Measurements from ENCODE around the gene ZNF761.
"Not testable (repeated sequence)": the region's sequence is repeated elsewhere in the genome, so short reads cannot be mapped to it uniquely, and the experiment has no call there.

The ZNF761 gene

DNA sequence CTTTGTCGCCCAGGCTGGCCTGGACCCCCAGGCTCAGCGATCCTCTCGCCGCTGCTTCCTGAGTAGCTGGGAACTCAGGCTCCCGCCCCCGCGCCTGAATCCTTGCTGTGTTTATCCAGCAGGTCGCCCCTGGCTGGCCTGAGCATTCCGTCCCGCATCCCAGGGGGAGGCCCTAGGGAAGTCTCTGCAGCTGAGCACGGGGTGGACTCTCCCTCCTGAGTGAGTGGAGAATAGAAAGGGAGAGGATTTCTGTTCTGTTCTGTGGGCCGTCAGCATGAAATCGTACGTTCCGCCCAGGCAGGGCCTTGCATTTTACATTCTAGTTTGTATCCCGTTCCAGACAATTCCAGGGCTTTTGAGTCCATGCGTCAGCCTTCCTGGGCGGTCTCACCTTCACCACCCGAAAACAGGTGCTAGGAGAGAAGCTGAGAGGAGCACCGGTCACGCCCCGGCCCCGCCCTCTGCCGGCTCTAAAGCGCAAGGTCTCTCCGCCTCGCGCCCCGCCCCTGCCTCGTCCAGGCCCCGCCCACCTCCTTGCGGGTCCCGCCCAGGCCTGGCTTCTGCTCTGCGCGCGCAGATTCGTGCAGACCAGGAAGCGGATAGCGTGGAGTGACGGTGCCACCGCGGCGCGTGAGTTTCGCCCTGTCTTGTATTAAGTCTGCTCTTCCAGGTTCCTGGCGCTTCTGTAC, at the start of gene ZNF761:
Gene ZNF761 (plus strand): TSS at position 586 of the 689 bp plus-strand sequence. CDS start 15,285 bp downstream, outside the sequence.
- peak; percentile 97 to 98 for DNase-seq (ENCODE audit: low read depth in 2 of 2, low spot score in 1 of 2)

DNA sequence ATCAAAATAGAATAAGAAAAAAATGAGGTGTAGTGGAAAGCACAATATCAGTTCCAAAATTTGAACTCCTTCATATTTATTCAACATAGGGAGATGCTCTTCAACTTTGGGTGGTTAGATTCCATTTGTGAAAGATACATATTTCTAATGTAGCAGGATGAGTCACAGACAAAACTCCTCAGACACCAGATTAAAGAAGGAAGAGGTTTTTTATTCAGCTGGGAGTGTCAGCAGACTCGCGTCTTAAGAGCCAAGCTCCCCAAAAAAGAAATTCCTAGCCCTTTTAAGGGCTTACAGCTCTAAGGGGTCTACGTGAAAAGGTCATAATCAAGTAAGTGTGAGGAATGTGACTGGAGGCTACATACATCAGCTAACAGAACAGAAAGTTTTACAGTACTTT, 43.6 kb upstream of the ZNF761 start:
- no peak for DNase-seq (ENCODE audit: low read depth in 2 of 2, low spot score in 1 of 2)

DNA sequence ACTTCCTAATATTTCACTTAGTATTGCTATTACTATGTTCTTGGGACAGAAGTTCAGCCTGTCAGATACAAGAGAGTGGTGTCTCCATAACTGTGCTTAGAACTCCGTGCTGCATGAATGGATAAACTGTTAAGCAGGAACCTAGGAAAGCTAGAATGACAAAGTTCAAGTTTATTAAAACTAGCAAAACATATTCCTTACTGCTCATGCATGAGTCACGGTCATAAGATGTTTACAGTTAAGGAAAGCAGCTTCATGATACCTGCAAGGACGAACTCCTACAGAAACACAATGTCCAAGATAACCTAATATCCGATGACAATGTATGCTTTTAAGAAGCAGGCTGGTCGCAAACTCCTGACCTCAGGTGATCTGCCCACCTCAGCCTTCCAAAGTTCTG, 42.9 kb upstream of the ZNF761 start:
- no peak for DNase-seq (ENCODE audit: low read depth in 2 of 2, low spot score in 1 of 2)

DNA sequence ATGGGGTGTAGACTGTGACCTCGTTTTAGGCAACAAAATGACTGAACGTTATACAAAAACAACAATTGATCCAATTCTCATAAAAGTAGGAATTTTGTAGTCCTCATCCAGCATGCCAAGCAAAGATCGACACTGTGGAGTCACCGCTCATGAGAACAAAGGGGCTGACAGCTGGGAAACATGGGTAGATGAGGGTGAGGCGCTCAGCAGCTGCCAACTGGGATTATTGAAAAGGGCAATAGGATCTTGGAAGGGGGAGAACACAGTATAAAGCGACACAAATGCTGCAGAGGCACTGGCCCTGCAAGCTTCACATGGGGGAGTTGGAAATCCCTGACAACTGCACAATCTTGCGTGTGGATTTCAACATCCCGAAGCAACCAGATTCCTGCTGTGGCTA, 42.2 kb upstream of the ZNF761 start:
- no peak for DNase-seq (ENCODE audit: low read depth in 2 of 2, low spot score in 1 of 2)

DNA sequence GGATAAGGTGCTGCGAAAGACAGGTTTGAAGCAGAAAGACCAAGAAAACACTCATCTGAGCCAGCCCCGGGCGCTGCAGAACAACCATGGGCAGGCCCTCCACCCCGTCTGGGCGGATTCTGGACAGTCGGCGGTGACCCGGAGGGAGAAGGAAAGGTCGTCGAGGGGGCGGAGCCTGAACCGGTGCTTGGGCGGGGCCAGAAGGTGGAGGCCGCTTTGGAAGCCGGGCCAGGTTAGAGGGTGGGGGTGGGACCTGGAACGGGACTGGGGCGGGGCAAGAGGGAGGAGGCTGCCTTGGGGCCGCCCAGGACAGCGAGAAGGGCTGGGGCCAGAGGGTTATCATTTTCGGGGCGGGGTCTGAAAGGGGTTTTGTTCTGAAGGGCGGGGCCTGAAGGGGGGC, 41.8 kb upstream of the ZNF761 start:
- no peak for DNase-seq (ENCODE audit: low read depth in 2 of 2, low spot score in 1 of 2)

DNA sequence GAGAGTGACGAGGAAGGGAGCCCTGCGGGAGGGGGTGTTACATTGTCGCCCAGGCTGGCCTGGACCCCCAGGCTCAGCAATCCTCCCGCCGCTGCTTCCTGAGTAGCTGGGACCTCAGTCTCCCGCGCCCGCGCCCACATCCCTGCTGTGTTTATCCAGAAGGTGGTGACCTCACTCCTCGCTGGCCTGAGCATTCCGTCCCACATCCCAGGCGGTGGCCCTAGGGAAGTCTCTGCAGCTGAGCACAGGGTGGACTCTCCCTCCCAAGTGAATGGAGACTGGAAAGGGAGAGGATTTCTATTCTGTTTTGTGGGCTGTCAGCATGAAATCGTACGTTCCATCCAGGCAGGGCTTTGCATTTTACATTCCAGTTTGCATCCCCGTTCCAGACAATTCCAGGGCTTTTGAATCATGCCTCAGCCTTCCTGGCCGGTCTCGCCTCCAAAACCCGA, 37.2 kb upstream of the ZNF761 start:
- peak in 1 of 2 donors; percentile 0 for DNase-seq (ENCODE audit: low read depth in 2 of 2, low spot score in 1 of 2)

DNA sequence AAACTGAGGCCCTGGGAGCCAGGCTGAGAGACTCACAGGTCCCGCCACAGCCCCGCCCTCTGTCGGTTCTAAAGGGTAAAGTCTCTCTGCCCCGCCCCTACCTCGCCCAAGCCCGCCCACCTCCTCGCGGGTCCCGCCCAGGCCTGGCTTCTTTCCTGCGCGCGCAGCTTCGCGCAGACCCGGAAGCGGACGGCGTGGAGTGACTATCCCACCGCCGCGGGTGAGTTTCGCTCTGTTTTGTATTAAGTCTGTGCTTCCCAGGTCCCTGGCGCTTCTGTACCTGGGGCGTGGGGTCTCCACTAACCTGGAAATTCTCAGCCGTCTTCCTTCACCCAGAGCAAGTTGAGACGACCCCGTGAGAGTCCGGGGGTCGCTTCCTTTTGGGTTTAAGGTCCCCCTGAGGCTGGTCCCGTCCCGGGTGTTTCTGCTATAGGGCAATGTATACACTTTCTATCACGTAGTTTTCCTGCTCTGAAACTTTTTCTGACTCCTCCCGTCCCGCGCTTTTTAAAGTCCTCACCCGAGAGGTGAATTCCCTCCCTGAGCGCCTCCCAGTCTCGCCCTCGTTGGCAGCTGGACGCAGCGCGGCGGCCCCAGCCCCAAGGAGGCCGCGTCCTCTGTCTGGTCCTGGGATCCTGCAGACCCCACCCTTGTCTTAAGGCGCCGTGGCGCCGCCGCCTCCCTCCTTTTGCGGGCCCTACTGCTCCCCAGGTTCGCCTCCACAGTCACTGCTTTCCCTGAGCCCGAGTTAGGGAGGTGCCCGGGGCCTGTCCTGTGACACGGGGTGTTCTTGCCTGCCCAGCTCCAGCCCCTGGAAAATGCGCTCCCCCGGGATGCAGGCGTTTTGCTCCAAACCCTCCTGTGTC, 36.6 kb upstream of the ZNF761 start, which contains the start of gene ZNF765:
Gene ZNF765 (plus strand): TSS at position 176 of the 866 bp plus-strand sequence. CDS start 2,867 bp downstream, outside the sequence.
- peak; percentile 95 for DNase-seq (ENCODE audit: low read depth in 2 of 2, low spot score in 1 of 2)

DNA sequence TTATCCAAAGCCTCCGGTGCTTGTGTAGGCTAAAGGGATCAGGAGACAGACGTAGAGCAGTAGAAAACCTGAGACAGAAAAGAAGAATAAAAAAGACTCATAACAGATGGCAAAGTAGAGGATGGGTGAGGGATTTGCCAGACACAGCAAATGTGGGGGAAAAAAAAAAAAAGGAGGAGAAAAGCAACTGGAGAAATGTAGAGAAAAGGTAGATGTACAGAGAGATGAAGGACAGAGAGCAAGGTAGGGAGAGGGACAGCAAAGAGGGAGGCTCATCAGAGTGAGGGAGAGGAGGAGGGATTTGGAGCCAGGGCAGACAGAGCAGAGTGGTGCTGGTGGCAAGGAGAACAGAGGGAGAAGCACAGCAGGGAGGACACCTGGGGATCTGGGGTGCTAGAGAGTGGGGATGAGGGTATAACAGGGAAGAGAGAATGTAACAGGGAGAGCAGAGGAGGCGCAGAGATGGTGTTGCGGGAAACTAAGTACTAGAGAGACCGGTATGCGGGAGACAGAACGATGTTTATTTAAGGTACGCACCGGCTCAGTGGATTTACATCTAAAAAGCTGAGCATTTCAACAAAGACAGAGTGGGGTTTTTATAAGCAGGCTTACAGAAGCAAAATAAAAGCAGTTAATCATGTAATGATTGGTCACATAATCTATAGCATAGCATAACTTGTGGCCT, 35.8 kb upstream of the ZNF761 start:
- not testable (repeated sequence) for DNase-seq (ENCODE audit: low read depth in 2 of 2, low spot score in 1 of 2)

DNA sequence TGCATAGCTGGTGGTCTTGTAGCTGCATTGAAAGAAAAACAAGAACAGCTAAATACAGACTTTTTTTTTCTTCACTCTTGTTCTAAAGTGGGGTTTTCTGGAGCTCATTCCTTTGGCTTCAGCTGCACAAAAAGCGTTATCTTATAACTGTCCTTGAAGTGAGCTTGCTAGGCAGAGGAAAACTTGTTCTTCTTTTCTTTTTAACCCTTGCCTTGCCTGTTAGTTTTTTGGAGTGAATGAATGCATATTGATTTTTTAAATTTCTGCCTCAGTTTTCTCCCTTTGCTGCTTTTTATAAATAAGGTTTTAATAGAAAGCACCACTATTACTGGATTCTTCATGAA, 35.3 kb upstream of the ZNF761 start:
- no peak for DNase-seq (ENCODE audit: low read depth in 2 of 2, low spot score in 1 of 2)

DNA sequence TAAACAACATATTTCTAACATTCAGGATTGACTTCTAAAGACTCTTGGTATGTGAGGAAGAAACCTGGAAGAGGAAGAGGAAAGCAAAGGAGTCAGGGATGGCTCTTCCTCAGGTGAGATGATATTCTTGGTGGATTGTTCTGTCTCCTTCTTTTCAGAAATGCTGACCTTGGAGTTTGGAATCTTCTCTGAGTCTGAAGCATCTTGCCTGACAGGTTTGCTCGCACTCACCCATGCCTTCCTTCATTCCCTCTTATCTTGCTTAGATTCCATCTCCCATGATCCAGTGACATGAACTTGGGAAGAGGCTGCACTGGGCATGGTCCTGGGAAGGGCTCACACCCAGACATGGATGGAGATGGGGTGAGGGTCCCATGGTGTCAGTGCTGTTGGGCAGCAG, 33.9 kb upstream of the ZNF761 start:
- not testable (repeated sequence) for DNase-seq (ENCODE audit: low read depth in 2 of 2, low spot score in 1 of 2)

DNA sequence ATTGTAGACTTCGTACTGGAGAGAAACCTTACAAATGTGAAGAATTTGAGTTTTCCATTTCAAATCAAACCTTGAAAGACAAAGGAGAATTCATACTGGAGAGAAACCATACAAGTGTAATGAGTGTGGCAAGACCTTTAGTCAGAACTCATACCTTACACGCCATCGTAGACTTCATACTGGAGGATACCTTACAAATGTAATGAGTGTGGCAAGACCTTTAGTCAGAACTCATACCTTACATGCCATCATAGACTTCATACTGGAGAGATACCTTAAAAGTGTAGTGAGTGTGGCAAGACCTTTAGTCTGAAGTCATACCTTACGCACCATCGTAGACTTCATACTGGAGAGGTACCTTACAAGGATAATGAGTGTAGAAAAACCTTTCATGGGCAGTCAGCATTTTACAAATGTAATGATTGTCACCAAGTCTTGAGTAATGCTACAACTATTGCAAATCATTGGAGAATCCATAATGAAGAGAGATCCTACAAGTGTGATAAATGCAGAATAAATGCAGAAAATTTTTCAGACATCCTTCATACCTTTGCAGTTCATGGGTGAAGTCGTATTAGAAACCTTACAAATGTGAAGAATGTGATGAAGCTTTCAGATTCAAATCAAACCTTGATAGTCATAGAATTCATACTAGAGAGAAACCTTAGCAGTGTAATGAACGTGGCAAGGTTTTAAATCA, 22.1 kb upstream of the ZNF761 start:
- DNase-seq (ENCODE audit: low read depth in 2 of 2, low spot score in 1 of 2): no peak

DNA sequence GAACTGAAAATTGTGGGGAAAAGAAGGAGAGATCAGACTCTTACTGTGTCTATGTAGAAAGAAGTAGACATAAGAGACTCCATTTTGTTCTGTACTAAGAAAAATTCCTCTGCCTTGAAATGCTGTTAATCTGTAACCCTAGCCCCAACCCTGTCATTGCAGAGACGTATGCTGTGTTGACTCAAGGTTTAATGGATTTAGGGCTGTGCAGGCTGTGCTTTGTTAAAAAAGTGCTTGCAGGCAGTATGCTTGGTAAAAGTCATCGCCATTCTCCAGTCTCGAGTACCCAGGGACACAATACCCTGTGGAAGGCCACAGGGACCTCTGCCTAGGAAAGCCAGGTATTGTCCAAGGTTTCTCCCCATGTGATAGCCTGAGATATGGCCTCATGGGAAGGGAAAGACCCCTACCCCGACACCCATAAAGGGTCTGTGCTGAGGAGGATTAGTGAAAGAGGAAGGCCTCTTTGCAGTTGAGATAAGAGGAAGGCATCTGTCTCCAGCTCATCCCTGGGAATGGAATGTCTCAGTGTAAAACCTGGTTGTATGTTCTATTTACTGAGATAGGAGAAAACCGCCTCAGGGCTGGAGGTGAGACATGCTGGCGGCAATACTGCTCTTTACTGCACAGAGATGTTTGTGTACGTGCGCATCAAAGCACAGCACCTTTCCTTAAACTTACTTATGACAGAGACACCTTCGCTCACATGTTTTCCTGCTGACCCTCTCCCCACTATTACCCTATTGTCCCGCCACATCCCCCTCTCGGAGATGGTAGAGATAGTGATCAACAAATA, 11.1 kb upstream of the ZNF761 start:
- not testable (repeated sequence) for DNase-seq (ENCODE audit: low read depth in 2 of 2, low spot score in 1 of 2)

DNA sequence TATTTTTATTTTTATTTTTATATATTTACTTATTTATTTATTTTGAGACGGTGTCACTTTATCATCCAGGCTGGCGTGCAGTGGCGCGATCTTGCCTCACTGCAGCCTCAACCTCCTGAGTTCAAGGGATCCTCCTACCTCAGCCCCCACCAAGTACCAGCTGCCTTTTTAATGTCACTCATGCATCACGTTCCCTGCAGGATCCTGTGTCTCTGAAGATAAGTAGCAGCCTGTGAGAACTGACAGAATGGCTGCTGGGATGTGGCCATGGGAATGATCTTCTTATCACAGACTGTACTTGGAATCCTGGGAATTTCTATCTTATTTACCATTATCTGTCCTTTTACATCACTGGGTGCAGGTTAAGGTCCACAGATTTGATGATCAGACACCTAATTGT, 9.2 kb upstream of the ZNF761 start:
- DNase-seq (ENCODE audit: low read depth in 2 of 2, low spot score in 1 of 2): no peak

DNA sequence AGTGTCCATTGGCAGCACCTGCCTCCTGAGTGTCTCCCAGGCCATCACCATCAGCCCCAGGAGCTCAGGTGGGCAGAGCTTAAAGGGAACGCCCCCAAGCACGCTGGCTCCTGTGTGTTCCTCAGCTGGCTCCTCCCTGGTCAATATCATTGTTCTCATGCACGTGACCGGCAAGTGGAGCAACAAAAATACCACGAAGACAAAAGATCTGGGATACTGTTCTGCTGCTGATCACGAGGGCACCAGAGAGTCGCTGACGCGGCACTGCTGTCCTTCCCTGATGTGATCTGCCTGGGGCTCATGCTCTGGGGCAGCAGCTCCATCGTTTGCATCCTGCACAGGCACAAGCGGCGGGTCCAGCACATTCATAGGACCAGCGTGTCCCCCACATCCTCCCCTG, 8.7 kb upstream of the ZNF761 start:
- DNase-seq (ENCODE audit: low read depth in 2 of 2, low spot score in 1 of 2): not testable (repeated sequence)

DNA sequence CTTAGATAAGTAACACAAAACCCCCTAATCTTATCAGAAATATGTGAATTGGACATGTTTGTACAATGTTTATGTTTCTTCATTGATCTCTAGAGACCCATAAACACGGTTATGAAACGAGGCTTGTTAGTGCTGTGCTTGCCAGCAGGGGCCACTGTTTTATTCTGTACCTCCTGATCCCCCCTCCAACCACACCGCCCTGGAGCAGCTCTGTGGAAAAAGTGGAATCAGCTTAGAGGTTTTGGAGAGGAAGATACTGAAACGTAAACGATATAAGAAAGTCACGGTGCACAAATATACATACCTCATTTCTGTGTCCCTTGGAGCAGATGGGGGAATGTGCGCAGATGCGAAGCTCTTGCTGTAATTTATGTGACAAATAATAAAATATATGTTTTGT, 8.1 kb upstream of the ZNF761 start:
- not testable (repeated sequence) for DNase-seq (ENCODE audit: low read depth in 2 of 2, low spot score in 1 of 2)

DNA sequence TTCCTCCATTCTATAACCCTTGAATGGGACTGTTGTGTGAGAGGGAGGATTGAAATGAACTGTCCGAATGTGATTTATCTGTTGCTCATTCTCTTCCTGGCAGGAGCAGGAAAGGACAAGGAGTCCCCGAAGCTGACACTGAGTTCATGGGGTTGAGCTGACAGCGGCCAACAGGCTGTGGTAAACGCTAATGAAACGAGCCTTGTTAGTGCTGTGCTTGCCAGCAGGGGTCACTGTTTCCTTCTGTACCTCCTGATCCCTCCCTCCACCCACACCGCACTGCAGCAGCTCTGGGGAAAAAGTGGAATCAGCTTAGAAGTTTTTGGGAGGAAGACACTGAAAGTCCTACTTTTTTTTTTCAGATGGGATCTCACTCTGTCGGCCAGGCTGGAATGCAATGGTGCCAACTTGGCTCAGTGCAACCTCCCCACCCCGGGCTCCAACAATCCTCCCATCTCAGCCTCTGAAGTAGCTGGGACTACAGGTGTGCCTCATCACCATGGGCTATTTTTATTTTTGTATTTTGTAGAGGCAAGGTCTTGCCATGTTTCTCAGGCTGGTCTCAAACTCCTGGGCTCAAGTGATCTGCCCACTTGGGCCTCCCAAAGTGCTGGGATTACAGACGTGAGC, 6.7 kb upstream of the ZNF761 start:
- peak; percentile 38 to 47 for DNase-seq (ENCODE audit: low read depth in 2 of 2, low spot score in 1 of 2)

DNA sequence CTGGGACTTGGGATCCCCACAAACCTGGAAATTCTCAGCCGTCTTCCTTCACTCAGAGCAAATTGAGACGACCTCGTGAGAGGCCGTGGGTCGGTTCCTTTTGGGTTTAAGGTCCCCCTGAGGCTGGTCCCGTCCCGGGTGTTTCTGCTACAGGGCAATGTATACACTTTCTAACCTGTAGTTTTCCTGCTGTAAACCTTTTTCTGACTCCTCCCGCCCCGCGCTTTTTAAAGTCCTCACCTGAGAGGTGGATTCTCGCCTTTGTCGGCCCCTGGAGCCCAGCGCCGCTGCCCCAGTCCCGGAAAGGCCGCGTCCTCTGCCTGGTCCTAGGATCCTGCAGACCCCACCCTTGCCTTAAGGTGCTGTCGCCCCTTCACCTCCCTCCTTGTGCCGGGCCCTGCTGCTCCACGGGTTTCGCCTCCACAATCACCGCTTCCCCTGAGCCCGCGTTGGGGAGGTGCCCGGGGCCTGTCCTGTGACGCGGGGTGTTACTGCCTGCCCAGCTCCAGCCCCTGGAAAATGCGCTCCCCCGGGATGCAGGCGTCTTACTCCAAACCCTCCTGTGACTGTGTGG, 391 bp downstream of the ZNF761 start:
- DNase-seq (ENCODE audit: low read depth in 2 of 2, low spot score in 1 of 2): no peak

DNA sequence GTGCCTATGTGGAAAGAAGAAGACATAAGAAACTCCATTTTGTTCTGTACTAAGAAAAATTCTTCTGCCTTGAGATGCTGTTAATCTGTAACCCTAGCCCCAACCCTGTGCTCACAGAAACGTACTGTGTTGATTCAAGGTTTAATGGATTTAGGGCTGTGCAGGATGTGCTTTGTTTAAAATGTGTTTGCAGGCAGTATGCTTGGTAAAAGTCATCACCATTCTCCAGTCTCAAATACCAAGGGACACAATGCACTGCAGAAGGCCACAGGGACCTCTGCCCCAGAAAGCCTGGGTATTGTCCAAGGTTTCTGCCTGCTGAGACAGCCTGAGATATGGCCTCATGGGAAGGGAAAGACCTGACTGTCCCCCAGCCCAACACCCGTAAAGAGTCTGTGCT, 12.0 kb downstream of the ZNF761 start:
- not testable (repeated sequence) for DNase-seq (ENCODE audit: low read depth in 2 of 2, low spot score in 1 of 2)

DNA sequence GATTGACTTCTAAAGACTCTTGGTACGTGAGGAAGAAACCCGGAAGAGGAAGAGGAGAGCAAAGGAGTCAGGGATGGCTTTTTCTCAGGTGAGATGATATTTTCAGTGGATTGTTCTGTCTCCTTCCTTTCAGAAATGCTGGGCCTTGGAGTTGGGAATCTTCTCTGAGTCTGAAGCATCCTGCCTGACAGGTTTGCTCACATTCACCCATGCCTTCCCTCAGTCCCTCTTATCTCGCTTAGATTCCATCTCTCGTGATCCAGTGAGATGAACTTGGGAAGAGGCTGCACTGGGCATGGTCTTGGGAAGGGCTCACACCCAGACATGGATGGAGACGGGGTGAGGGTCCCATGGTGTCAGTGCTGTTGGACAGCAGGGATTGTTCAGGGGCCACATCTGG, 15.4 kb downstream of the ZNF761 start:
- DNase-seq (ENCODE audit: low read depth in 2 of 2, low spot score in 1 of 2): not testable (repeated sequence)
